GF-D8 (cell line): ENCODE measurements around the gene STOML2.

ENCODE experiments used
- DNase-seq: peaks from one replicate; lab custom pipeline; 2025; lab: John Stamatoyannopoulos, UW

Gene STOML2

DNA sequence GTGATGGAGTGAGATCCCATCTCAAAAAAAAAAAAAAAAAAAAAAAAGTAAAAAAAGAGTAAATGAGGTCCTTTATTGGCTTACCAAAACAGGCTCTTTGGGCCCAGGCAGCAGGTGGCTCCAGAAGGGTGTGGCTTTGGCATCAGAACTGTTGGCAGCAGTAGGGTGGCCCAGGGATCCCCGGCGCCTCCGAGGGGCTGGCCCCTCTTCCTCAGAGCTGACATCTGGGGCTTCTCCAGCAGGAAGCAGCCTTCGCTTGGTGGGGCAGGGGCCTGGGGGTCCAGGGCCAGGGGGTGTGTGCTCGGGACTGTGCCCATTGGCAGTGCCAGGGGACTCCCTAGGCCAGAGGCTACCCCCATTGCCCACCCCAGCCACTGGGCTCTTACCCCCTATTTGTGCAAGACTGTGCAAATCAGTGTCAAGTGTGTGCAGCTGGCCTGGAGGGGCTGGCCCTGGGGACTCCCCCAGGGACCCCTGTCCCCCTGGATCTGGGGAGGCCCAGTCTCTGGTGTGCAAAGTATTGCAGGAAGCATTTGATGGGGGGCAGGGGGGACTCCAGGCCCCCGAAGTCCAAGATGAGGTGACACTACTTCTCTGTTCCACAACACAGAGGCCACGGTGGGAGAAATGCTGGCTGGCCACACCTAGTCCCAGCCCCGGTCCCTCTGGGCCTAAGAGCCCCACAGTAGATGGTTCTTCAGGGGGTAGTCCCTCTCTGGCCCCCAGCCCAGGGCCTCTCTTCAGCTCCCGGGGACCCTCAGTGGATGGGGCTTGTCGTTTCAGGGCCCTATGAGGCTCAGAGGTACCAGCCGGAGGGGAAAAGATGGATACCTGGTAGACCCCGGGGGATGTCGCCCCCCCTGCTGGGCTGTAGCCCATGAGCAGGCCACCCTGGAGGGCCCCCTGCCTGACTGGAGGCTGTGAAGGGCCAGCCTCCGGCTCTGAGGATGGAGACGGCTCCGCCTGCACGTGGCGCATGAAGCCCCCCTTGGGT is 4.7 kb upstream of the STOML2 start:
- no peak for DNase-seq

DNA sequence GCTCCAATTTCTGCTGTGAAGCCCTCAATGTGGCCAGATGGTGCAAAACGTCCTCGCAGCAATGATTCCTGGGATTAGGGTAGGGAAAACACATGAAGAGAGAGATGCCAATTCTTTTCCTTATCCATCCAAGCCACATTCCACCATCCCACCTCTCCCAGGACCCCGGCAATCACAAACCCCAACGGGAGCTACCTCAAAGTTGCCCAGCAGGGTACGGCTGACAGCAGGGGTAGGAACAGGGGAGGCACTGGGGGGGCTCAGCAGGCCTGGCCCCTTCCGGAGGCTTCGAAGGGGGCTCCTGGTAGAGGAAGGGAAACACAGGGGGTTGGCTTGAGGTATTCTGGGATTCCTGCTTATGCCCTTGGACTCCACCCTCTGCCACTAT is 3.4 kb upstream of the STOML2 start:
- no peak for DNase-seq

DNA sequence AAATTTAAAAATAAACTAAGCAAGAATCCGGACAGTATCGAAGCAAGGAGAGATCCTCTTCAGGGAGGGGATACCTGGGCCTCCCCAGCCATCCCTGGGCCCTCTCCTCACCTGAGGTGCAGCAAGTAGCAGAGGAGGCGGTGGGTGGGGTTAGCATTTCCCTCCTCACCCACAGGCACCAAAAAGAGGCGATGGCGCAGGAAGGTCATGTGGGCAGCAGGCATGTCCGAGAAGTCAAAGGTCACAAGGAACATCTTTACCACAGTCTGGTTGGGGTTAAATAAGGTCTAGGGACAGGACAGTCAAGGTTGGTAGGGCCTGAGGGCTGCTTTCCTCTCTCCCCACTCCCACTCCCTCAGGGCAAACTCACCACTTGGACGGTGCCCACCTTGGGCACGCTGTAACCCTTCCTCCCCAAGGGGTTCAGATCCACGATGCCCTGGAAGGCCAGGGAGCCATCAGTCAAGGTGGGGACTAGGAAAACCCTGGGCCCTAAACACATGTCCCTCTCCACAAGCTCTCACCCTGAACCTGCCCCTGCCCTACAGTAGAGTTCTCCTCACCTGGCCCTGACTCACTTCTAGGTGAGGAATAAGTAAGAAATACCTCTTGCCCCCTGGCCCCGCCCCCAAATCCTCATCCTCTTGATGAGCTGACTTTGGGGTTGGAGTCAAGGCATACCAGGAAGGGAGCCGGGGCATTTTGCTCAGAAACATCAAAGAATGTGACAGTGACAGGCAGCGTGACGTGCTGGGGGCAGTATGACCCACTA is 2.8 kb upstream of the STOML2 start:
- DNase-seq = no peak

DNA sequence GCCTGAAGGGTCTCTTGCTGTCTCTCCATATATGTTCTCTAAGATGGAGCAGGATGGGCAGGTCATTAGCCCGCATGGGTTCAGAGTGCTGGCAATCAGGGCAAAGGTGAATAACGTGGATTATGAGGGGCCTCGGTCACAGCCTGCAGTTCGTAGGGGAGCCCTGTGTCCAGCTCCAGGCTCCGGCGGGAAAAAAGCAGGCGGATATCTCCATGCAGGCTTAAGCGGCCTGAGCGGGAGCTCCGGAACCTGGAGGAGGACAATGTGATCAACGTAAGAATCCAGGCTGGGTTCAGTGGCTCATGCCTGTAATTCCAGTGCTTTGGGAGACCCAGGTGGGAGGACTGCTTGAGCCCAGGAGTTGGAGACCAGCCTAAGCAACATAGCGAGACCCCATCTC is 2.2 kb upstream of the STOML2 start:
- DNase-seq = no peak

- DNase-seq = no peak
These were observed 1.7 kb upstream of the STOML2 start for GRCh38 chr9:35104586-35104985.

GRCh38 chr9:35103660-35104191 is 795 bp upstream of the STOML2 start:
- DNase-seq = no peak

DNA sequence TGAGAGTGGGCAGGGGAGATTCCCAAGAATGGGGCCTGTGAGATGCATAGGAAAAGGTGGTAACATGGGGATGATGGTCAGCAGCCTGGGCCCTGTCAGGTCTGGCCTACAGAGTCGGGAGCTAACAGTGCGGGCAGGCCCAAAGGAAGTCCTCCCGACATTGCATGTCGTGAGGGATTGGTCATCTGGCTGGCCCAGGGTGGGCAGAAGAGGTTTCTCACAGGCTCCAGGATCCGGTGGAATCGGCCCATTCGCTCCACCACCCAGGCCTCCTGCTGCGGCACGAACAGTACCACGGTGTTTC is 514 bp downstream of the STOML2 start:
- no peak for DNase-seq

- no peak for DNase-seq
These were observed 5.4 kb downstream of the STOML2 start for GRCh38 chr9:35097573-35097972.

DNA sequence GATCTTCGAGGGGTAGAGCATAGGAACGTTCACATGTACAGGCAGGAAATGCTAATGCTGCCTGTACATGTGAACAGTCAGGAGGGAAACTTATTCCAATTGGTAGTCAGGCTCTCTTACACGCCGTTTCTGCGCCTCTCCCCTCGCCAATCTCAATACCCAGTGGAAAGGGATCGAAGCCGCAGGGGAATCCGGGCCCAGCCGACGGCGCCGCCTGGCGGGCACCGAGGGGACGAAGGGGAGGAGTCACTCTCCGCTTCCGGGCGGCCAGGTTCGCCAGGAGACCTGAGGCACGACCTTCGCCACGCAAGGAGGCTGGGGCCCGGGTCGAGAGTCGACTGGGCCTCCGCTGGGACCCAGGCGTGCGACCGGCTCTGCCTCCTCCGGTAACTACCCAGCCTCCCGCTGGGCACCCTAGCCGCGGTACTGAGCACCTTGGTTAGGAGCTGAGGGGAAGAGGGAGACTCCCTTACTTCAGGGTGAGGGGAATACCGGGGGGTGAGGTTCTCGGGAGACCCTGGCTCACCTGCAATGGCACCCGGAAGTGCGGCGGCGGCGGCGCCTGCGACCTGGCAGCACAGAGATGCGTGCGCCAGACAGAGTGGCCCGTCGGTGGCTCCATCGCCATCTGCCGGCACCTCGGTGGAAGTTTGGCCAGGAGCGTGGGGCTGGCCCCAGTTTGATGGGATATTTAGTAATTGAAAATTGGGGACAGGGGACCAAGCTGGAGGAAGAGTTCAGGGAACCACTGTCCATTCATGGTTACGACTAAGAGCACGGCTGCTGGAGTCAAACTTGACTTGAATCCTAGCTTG is 6.7 kb downstream of the STOML2 start, which contains the start of gene PIGO:
TSS of gene PIGO (minus strand) at position 557 of the 815 bp plus-strand sequence. CDS start 1,026 bp downstream, outside the sequence.
- DNase-seq = peak; percentile 62

- DNase-seq = no peak
These were observed 11.4 kb downstream of the STOML2 start for GRCh38 chr9:35091536-35091935.

DNA sequence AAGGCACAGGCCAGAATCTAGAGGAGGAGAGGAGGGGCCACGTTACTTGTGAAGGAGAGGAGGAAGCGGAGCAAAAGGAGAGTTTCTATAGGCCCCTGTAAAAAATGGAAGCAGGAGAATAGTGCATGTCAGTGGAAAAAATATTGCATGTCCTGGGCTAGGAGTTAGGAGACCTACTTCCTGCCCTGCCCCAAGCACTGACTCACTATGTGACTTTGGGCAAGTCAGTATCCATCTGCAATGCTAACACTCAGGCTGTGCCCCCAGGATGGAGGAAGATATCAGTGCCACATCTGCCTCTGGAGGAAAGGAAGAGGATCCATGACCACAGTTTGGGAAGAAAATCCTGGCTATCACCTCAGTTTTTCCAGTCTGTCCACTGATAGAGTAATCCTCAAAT is 13.5 kb downstream of the STOML2 start:
- DNase-seq = no peak

DNA sequence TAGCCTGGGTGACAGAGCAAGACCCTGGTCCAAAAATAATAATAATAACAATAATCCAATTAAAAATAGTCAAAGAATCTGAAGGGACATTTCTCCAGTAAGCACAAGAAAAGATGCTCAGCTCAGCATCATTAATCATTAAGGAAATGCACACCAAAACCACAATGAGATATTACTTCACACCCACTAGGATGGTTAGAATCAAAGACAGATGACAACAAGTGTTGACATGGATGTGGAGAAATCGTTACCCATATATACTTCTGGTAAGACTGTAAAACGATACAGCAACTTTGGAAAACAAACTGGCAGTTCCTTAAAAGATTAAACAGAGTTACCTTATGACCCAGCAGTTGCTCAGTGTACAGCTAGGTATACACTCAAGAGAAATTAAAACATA is 17.9 kb downstream of the STOML2 start:
- DNase-seq = no peak

GRCh38 chr9:35079426-35080341 is 23.2 kb downstream of the STOML2 start, which contains the start of gene FANCG:
FANCG (minus strand) TSS chr9:35079942; CDS start chr9:35079524, 418 bp downstream.
- DNase-seq = peak; percentile 76

DNA sequence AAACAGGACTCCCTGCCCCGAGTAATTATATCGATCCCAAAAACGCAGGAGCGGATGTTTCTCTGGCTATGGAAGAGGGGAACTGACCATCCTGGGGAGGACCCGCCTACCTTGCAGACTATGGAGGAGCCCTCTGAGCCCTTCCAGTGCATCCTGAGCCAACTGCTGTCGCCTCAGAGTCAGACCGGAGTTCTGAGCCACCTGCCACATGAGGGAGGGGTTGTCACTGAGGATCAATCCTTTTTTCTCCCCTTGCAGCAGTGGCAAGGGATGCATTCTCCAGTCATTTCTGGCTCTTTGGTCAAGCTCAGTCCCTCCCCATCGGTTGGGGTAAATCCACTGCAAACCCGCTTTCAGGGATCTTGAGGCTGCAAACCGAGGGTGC is 23.9 kb downstream of the STOML2 start:
- no peak for DNase-seq

- DNase-seq = no peak
These were observed 24.9 kb downstream of the STOML2 start for GRCh38 chr9:35078066-35078465.

GRCh38 chr9:35076848-35077247 is 26.1 kb downstream of the STOML2 start:
- no peak for DNase-seq

GRCh38 chr9:35075358-35075757 is 27.6 kb downstream of the STOML2 start:
- DNase-seq = no peak

DNA sequence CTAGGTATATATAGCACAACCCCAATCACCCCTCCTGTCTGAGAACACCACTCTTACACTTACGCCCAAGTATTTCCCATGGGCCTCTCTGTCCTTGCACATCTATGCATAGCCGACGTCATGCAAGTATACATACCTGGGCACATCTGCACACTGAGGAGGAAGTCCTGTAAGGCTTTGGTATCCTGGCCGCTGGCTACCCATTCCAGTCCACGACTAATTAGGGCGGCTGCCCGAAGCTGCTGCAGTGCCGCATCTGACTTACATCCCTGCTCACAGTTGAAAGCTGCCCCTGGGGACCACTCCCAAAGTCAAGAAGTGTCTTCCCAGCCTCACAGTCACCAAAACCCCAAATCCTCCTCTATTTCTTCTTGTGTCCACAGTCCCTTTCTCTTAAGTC is 28.1 kb downstream of the STOML2 start:
- DNase-seq = no peak

- DNase-seq = no peak
These were observed 28.8 kb downstream of the STOML2 start for GRCh38 chr9:35074141-35074540.

GRCh38 chr9:35073279-35073612 is 29.7 kb downstream of the STOML2 start:
- DNase-seq = no peak
